ENCODE data around the gene ST6GAL1. TPM values are rescaled to one million over a fixed set of nuclear protein-coding genes. Genes with fewer than 3 reads are reported as not detected.
"Not testable (repeated sequence)": the region's sequence is repeated elsewhere in the genome, so short reads cannot be mapped to it uniquely, and the experiment has no call there.

The ST6GAL1 gene
- total and polyA plus RNA-seq, 4 donors, result 15.1 to 113 (median 60.4) TPM

GRCh38 chr3:186969607-186970006 is 39.3 kb downstream of the ST6GAL1 start:
- ATAC-seq (ENCODE audit: insufficient read depth, low FRiP score), result no peak
- TF ChIP-seq, protein P1, sequence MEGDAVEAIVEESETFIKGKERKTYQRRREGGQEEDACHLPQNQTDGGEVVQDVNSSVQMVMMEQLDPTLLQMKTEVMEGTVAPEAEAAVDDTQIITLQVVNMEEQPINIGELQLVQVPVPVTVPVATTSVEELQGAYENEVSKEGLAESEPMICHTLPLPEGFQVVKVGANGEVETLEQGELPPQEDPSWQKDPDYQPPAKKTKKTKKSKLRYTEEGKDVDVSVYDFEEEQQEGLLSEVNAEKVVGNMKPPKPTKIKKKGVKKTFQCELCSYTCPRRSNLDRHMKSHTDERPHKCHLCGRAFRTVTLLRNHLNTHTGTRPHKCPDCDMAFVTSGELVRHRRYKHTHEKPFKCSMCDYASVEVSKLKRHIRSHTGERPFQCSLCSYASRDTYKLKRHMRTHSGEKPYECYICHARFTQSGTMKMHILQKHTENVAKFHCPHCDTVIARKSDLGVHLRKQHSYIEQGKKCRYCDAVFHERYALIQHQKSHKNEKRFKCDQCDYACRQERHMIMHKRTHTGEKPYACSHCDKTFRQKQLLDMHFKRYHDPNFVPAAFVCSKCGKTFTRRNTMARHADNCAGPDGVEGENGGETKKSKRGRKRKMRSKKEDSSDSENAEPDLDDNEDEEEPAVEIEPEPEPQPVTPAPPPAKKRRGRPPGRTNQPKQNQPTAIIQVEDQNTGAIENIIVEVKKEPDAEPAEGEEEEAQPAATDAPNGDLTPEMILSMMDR (IDR thresholded peaks at IDR 0.05; ENCODE audit: control extremely low read depth, extremely low read depth), result no peak

GRCh38 chr3:186971106-186971505 is 40.8 kb downstream of the ST6GAL1 start:
- not testable (repeated sequence) for DNase-seq; ATAC-seq (ENCODE audit: insufficient read depth, low FRiP score); H3K9me3 ChIP-seq (ENCODE audit: control insufficient read depth in 4 of 4, insufficient read depth in 3 of 4, low read length in 3 of 4); H3K27me3 ChIP-seq (ENCODE audit: control insufficient read depth in 3 of 3, insufficient read depth in 3 of 3, low read length in 2 of 3); H3K4me3 ChIP-seq; H3K9ac ChIP-seq (ENCODE audit: insufficient read depth in 1 of 2, low read length in 2 of 2)
- peak overlapping the region; percentile 37 to 45 for H3K27ac ChIP-seq (ENCODE audit: low read depth in 1 of 2, low read length in 1 of 2)
- H3K36me3 ChIP-seq (ENCODE audit: control insufficient read depth in 4 of 4, insufficient read depth in 4 of 4, low read length in 4 of 4), result peaks cover 0 to 18% (median 0%) of the 10 kb centered on the region in 4 donors
- peaks cover 0 to 22% (median 0%) of the 10 kb centered on the region in 5 donors for H3K4me1 ChIP-seq (ENCODE audit: control insufficient read depth in 5 of 5, insufficient read depth in 5 of 5, low read length in 5 of 5)
- 95 to 97% methylated on average over 10 of the region's 10 CpGs for WGBS, 2 donors

More at GRCh38 chr3:186969607-186970006, 39.3 kb downstream of the ST6GAL1 start:
- DNase-seq, result no peak
- no peak overlapping the region for H3K4me3 ChIP-seq
- H3K9ac ChIP-seq (ENCODE audit: insufficient read depth in 1 of 2, low read length in 2 of 2), result no peak overlapping the region
- H3K9me3 ChIP-seq (ENCODE audit: control insufficient read depth in 4 of 4, insufficient read depth in 3 of 4, low read length in 3 of 4), result no peaks in the 10 kb centered on the region
- H3K27me3 ChIP-seq (ENCODE audit: control insufficient read depth in 3 of 3, insufficient read depth in 3 of 3, low read length in 2 of 3), result no peaks in the 10 kb centered on the region
- 62 to 65% methylated on average over 7 of the region's 7 CpGs for WGBS, 2 donors
- peaks cover 0 to 24% (median 9%) of the 10 kb centered on the region in 5 donors for H3K4me1 ChIP-seq (ENCODE audit: control insufficient read depth in 5 of 5, insufficient read depth in 5 of 5, low read length in 5 of 5)
- H3K36me3 ChIP-seq (ENCODE audit: control insufficient read depth in 4 of 4, insufficient read depth in 4 of 4, low read length in 4 of 4), result peaks cover 0 to 13% (median 0%) of the 10 kb centered on the region in 4 donors
- H3K27ac ChIP-seq (ENCODE audit: low read depth in 1 of 2, low read length in 1 of 2), result peak overlapping the region in 1 of 2 donors; percentile 22

DNA sequence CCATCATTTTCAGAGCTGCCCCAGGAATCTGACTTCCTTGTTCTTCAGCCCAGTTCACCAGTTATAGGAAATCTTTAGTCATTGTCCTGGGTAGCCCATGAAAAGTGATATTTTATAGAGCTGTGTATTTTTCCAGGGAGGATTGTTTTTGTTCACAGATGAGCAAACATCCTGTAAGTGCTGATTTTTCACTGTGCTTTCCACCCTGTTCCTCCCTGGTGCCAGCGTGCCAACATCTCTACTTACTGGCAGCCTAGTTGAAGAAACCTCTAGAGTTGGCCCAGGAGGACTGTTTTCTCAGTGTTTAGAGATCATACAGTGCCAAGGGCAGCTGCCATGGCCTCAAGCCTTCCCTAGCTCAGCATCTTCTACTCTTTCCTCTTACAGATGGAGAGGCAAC is 41.3 kb downstream of the ST6GAL1 start:
- Histone ChIP-seq H3K9ac (ENCODE audit: insufficient read depth in 1 of 2, low read length in 2 of 2) (no peak overlapping the region), H3K9me3 (ENCODE audit: control insufficient read depth in 4 of 4, insufficient read depth in 3 of 4, low read length in 3 of 4) (no peaks in the 10 kb centered on the region), H3K4me1 (ENCODE audit: control insufficient read depth in 5 of 5, insufficient read depth in 5 of 5, low read length in 5 of 5) (peaks cover 0 to 22% (median 0%) of the 10 kb centered on the region in 5 donors), H3K27me3 (ENCODE audit: control insufficient read depth in 3 of 3, insufficient read depth in 3 of 3, low read length in 2 of 3) (no peaks in the 10 kb centered on the region), H3K27ac (ENCODE audit: low read depth in 1 of 2, low read length in 1 of 2) (peak overlapping the region; percentile 37 to 45), H3K4me3 (no peak overlapping the region), H3K36me3 (ENCODE audit: control insufficient read depth in 4 of 4, insufficient read depth in 4 of 4, low read length in 4 of 4) (peaks cover 0 to 18% (median 0%) of the 10 kb centered on the region in 4 donors)
- ATAC-seq (ENCODE audit: insufficient read depth, low FRiP score), result no peak
- WGBS, 2 donors, result 45 to 81% methylated on average over 1 of the region's 1 CpG
- TF ChIP-seq, protein P1 (IDR thresholded peaks at IDR 0.05; ENCODE audit: control extremely low read depth, extremely low read depth), result no peak
- DNase-seq, result no peak

DNA sequence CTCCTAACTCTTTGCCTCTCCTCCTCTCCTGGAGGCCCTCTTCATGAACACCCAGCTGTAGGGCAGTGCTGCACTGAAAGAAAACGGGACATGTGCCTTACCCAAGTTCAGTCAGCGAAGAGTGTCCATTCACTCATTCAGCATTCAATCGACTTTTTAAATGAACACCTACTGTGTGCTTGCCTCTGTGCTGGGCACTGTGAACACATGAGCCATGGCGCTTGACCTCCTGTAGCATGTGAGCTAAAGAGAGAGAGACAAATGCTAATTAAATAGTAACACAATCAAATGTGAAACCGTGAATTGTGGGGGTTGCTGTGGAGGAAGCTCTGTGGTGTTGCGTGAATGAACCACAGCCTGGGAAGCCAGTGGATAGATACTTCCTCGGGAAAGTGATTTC is 43.4 kb downstream of the ST6GAL1 start:
- H3K36me3 ChIP-seq (ENCODE audit: control insufficient read depth in 4 of 4, insufficient read depth in 4 of 4, low read length in 4 of 4), result peaks cover 0 to 17% (median 0%) of the 10 kb centered on the region in 4 donors
- TF ChIP-seq, protein P1 (IDR thresholded peaks at IDR 0.05; ENCODE audit: control extremely low read depth, extremely low read depth), result no peak
- peak overlapping the region in 1 of 2 donors; percentile 35 for H3K27ac ChIP-seq (ENCODE audit: low read depth in 1 of 2, low read length in 1 of 2)
- no peak overlapping the region for H3K4me3 ChIP-seq
- no peaks in the 10 kb centered on the region for H3K27me3 ChIP-seq (ENCODE audit: control insufficient read depth in 3 of 3, insufficient read depth in 3 of 3, low read length in 2 of 3)
- no peak overlapping the region for H3K9ac ChIP-seq (ENCODE audit: insufficient read depth in 1 of 2, low read length in 2 of 2)
- DNase-seq, result no peak
- 70 to 78% methylated on average over 7 of the region's 7 CpGs for WGBS, 2 donors
- H3K9me3 ChIP-seq (ENCODE audit: control insufficient read depth in 4 of 4, insufficient read depth in 3 of 4, low read length in 3 of 4), result no peaks in the 10 kb centered on the region
- no peak for ATAC-seq (ENCODE audit: insufficient read depth, low FRiP score)
- peaks cover 0 to 19% (median 0%) of the 10 kb centered on the region in 5 donors for H3K4me1 ChIP-seq (ENCODE audit: control insufficient read depth in 5 of 5, insufficient read depth in 5 of 5, low read length in 5 of 5)

All from lung (tissue), 12 donors.